ENCODE measurements around the gene HAND1.

DNA sequence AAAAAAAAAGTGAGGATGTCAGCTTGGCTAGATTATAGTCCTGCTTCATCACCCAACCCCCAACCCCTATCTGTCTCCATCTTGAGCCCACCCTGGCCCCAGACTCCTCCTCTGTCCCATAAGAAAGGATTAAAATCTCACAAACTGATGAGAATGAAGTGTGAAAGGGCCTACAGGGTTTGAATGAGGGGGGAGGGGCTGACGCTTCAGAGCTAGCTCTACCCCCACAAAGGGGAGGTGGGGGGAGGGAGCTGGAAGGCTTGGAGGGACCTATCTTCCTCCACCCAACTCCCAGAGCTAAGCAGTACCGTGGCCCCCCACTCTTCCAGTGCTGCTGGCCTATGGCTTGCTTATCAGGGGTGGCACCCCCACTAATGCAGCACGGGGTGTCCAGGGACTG, 43.7 kb upstream of the HAND1 start:
- TF ChIP-seq, protein P1, sequence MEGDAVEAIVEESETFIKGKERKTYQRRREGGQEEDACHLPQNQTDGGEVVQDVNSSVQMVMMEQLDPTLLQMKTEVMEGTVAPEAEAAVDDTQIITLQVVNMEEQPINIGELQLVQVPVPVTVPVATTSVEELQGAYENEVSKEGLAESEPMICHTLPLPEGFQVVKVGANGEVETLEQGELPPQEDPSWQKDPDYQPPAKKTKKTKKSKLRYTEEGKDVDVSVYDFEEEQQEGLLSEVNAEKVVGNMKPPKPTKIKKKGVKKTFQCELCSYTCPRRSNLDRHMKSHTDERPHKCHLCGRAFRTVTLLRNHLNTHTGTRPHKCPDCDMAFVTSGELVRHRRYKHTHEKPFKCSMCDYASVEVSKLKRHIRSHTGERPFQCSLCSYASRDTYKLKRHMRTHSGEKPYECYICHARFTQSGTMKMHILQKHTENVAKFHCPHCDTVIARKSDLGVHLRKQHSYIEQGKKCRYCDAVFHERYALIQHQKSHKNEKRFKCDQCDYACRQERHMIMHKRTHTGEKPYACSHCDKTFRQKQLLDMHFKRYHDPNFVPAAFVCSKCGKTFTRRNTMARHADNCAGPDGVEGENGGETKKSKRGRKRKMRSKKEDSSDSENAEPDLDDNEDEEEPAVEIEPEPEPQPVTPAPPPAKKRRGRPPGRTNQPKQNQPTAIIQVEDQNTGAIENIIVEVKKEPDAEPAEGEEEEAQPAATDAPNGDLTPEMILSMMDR (IDR thresholded peaks at IDR 0.05 in 4 of 5, conservative IDR thresholded peaks at IDR 0.05 in 1 of 5), result no peak
- TF ChIP-seq POLR2A (IDR thresholded peaks at IDR 0.05), result no peak
